ENCODE data around the gene BAX.

The BAX gene

DNA sequence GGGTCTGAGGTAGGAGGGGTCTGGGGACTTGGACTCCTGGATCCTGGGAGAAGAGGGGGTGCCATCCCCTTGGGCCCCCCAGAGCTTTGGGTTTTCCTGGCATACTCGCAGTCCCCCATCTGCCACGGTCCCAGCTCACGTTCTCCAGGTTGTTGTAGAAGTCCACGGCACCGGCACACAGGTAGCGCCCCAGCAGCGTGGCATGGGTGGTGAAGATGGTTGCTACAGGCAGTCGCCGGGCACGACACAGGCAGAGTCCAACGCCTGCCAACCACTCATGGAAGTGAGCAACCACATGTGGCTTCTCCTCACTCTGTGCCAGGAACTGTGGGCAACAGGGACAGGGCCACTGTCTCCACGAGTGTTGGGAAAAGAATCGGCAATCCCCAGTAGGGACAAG is 31.0 kb downstream of the BAX start:
- no peak for DNase-seq (ENCODE audit: low read depth, low spot score)

- DNase-seq (ENCODE audit: low read depth, low spot score) = no peak
Observed at GRCh38 chr19:48986211-48986610, 31.5 kb downstream of the BAX start.

GRCh38 chr19:48987323-48987722 is 32.6 kb downstream of the BAX start:
- no peak for DNase-seq (ENCODE audit: low read depth, low spot score)

GRCh38 chr19:48988286-48988685 is 33.6 kb downstream of the BAX start:
- no peak for DNase-seq (ENCODE audit: low read depth, low spot score)

DNA sequence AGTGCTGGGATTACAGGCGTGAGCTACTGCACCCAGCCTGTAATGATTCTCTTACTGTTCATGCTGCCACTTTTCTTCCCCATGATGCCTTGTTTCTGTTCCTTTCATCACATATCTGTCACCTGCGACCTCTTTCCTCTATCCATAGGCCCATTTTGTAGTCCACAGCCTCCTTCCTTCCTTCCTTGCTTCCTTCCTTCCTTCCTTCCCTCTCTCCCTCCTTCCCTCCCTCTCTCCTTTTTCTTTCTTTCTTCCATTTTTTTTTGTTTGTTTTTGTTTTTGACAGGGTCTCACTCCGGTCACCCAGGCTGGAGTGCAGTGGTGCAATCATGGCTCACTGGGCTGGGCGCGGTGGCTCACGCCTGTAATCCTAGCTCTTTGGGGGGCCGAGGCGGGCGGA is 34.2 kb downstream of the BAX start:
- DNase-seq (ENCODE audit: low read depth, low spot score) = no peak

DNA sequence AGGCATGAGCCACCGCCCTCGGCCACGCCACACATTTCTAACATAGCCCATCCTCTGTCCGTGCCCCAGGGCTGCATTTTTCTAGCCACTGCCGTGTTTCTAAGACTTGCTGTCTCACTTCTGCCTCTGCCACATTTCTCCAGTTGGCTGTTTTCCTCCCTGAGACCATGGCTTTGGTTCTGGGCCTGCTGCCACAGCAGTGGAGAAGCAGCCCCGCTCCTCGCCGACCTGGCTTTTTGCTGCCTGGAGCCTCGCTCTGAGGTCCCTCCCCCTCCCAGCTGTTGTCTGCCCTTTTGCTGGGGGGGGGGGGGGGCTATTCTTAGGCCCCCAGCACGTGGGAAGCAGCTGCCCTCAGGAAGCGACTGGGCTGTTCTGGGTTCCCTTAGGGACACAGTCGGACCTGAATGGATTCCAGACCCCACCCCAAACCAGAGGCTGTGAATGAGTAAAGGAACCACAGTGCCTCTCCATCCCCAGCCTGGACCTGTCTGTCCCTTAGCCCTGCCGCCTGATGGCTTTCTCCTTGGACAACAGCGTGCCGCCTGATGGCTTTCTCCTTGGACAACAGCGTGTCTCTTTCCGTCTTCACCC is 35.1 kb downstream of the BAX start:
- DNase-seq (ENCODE audit: low read depth, low spot score) = no peak

GRCh38 chr19:48990400-48990799 is 35.7 kb downstream of the BAX start:
- no peak for DNase-seq (ENCODE audit: low read depth, low spot score)

DNA sequence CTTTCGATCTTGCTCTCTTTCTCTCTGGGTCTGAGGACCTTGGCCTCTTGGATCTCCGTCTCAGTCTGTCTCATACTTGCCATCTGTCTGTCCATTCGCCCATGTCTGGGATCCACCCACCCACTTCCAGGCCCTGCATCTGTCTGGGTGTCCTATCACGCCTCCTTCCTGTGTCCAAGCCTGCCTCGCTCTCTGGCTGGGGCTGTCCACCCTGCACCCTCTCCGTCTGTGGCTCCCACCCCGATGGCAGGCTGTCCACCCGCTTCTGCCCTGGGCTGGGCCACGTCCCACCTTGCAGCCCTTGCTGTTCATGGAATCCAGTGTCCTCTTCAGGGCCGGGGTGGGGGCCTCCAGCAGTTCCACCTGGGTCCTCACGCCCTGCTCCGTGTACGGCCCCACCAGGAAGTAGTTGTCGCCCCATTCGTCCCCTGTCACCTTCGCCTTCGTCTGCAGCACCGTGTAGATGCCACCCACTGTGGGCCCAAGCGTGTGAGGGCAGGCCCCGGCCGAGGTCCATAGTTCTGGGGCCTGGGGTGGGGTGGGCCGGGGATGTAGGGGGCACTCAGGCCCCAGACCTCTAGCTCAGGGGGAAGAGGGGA is 36.4 kb downstream of the BAX start:
- DNase-seq (ENCODE audit: low read depth, low spot score) = no peak

DNA sequence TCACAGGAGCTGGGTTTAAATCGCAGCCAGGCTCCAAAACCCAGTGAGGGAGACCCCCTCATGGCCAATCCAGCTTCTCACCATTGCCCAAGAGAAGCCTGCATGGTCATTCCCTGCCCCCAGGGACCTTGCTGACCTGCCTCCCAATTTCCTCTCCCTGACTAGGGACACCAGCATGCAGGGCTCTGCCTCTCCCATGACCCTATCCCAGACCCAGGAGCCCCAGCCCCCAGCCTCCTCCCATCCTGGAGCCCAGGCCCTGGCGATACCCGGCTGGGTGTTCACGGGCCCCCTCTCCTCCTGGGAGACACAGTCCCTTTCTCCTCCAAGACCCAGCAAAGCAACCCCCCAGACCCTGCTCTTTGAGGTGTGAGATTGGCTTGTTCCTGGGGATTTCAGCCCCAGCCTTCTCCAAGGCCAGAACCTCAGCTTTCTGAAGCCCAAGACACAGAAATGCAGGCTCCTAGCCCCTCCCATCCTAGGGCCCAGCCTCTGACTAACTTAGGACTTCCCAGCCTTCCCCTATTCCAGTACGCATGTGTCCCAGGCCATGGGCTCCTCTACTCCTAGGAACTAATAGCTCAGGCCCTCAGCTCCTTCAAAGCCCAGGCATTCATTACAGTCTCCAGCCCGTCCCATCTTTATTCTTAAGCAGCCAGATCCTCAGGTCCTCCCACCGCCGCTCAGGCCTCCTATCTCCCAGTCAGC is 37.4 kb downstream of the BAX start:
- no peak for DNase-seq (ENCODE audit: low read depth, low spot score)

- no peak for DNase-seq (ENCODE audit: low read depth, low spot score)
Observed at GRCh38 chr19:48992581-48993174, 38.0 kb downstream of the BAX start.

DNA sequence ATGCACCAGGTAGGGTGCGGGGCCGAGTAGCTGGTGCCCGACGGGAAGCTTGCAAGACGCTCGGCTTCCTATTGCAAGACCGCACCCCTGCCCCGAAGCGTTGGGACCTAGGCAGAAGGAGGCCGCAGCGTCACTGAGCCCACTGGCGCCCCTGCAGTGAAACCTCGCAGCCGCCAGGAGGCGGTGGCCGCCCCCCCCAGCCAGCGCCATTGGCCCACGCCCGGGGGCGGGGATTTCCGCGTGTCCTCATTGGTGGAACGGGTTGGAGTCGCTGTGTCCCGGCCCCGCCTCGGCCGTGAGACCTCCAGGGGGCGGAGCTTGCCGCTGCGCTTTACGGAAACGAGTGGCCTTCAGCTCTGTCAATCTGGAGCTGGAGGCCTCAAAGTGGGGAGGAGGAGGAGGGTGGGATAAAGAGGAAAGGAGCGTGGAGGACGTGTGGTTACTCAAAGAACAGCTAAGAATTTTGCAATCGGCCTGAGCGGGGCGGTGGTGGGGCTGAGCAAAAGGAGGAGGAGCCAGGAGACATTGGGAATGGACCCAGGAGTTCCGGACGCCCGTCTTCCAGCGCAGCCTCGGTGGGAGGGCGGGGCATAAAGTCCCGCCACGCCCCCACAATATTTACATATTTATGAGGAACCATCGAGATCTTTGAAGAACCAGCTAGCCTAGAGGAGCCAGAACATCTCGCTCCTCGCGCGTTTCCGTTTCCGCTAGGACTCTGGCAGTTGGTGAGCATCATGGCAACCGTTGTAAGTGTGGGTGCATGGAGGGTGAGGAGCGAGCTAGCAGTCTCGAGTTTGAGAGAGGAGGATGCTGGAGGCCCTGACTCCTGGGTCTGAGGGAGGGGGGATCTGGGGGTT is 38.7 kb downstream of the BAX start, which contains the start of the genes GYS1 and RUVBL2:
TSS of gene GYS1 (minus strand) at position 135 of the 860 bp plus-strand sequence. CDS start 197 bp downstream, outside the sequence.
TSS of gene RUVBL2 (plus strand) at position 713 of the 860 bp plus-strand sequence. CDS start at position 738, 25 bp downstream.
- DNase-seq (ENCODE audit: low read depth, low spot score) = peak; percentile 99

GRCh38 chr19:48994035-48994386 is 39.3 kb downstream of the BAX start:
- no peak for DNase-seq (ENCODE audit: low read depth, low spot score)

- peak; percentile 9 for DNase-seq (ENCODE audit: low read depth, low spot score)
Observed at GRCh38 chr19:48997972-48998371, 43.3 kb downstream of the BAX start.

DNA sequence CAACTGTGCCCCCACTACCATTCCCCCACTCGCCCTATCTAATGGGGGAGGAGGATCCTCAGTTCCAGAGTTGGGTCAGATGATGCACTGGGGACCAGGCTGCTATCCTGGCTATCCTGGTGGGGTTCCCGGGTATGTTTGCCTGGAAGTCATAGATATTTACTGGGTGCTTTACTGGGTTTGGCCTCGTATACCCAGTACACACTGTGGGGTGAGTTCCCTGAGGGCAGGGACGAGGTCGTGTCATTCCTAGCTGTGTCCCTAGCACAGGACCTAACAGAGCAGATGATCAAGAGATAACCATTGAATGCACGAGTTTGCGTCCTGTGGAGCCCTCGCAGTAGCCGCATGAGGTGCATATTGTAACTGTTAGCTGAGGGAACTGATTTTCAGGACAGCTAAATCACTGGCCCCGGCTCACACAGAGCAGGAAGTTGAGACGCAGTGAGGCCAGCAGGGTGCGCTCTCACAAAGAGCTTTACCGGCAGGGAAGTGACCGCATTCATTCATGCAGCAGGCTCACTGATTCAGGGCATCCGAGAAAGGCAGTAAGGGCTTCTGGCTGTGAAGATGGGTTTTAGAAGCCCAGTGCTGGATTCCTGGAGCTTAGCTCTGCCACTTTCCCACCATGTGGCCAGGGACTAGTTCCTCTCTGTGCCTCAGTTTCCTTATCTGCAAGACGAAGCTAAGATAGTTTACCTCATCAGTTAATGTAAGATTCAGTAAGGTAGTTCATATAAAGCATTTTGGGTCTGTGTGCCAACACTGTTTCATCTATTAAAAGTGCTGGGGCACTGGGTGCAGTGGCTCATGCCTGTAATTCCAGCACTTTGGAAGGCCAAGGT is 45.0 kb downstream of the BAX start:
- peak; percentile 18 for DNase-seq (ENCODE audit: low read depth, low spot score)

- no peak for DNase-seq (ENCODE audit: low read depth, low spot score)
Observed at GRCh38 chr19:49004133-49004532, 49.5 kb downstream of the BAX start.

- DNase-seq (ENCODE audit: low read depth, low spot score) = no peak
Observed at GRCh38 chr19:49004964-49005614, 50.4 kb downstream of the BAX start.

DNA sequence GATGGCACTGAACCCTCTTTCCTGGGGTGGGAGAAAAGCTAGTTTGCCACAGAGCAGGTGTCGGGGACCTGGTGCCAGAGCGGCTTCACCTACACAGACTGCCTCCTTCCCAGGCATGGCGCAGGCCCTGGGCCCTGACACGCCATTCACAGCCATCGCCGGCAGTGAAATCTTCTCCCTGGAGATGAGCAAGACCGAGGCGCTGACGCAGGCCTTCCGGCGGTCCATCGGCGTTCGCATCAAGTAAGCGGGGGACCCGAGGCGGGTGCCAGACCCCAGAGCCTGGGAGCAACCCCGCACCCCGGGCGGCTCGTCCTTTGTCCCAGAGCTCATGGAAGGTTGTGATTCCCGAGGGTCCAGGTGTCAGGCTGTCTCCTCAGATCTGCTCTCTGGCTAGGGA is 52.2 kb downstream of the BAX start:
- DNase-seq (ENCODE audit: low read depth, low spot score) = no peak

DNA sequence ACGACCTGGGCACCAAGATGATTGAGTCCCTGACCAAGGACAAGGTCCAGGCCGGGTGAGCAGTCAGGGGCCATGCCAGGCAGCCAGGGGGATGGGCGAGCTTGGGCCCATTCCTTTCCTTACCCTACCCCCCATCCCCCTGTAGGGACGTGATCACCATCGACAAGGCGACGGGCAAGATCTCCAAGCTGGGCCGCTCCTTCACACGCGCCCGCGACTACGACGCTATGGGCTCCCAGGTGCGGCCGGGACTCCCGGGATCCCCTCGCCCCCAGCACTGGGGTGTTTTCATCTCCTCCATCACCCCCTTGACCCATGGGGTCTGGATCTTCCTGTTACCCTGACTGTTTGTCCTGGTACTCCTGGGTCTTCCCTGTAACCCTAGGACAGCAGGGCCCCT is 55.2 kb downstream of the BAX start:
- DNase-seq (ENCODE audit: low read depth, low spot score) = no peak

DNA sequence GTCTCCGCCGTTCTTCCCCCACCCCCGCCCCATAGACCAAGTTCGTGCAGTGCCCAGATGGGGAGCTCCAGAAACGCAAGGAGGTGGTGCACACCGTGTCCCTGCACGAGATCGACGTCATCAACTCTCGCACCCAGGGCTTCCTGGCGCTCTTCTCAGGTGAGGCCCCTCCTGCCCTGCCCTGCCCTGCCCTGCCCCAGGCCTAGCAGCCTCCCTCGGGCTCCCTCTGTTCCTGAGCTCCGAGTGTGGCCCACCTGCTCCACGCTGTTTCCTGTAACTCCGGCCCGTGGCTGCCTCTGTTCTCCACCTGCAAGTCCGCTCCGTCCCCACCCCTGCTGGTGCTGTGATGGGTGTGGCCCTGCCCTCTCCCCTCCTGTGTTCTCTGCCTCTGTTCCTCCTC is 55.8 kb downstream of the BAX start:
- no peak for DNase-seq (ENCODE audit: low read depth, low spot score)

GRCh38 chr19:49011194-49011593 is 56.5 kb downstream of the BAX start:
- no peak for DNase-seq (ENCODE audit: low read depth, low spot score)
